ENCODE measurements around the gene RITA1. TPM values are rescaled to one million over a fixed set of nuclear protein-coding genes. Genes with fewer than 3 reads are reported as not detected.

Gene RITA1
- total RNA-seq, 3 donors from 2014 or later: 13.0 to 17.0 (median 14.9) TPM

DNA sequence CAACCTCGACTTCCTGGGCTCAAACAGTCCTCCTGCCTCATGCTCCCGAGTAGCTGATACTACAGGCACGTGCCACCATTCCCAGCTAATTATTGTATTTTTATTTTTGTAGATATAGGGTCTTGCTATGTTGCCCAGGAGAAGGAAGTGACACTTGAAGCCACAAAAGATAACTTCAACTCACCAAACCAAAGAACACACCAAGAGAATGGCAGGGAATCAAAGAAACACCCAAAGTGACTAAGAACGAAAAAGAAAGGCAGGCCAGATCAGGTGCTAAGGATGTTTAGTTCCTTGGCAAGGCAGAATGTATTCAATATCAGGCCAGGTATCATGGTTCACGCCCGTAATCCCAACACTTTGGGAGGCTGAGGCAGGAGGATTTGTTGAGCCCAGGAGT lies 25.6 kb downstream of the RITA1 start:
- TF ChIP-seq, protein P1, sequence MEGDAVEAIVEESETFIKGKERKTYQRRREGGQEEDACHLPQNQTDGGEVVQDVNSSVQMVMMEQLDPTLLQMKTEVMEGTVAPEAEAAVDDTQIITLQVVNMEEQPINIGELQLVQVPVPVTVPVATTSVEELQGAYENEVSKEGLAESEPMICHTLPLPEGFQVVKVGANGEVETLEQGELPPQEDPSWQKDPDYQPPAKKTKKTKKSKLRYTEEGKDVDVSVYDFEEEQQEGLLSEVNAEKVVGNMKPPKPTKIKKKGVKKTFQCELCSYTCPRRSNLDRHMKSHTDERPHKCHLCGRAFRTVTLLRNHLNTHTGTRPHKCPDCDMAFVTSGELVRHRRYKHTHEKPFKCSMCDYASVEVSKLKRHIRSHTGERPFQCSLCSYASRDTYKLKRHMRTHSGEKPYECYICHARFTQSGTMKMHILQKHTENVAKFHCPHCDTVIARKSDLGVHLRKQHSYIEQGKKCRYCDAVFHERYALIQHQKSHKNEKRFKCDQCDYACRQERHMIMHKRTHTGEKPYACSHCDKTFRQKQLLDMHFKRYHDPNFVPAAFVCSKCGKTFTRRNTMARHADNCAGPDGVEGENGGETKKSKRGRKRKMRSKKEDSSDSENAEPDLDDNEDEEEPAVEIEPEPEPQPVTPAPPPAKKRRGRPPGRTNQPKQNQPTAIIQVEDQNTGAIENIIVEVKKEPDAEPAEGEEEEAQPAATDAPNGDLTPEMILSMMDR (IDR thresholded peaks at IDR 0.05): no peak
- H3K4me1 ChIP-seq (ENCODE audit: low read depth): peaks cover 10% of the 10 kb centered on the region
- no peak for DNase-seq
- intact Hi-C loops (cut with DNase I, micrococcal nuclease): no loop called here
- no peak overlapping the region for H3K4me3 ChIP-seq
- no peak for ATAC-seq
- H3K9me3 ChIP-seq: no peaks in the 10 kb centered on the region
- H3K36me3 ChIP-seq (ENCODE audit: low read depth): no peaks in the 10 kb centered on the region

DNA sequence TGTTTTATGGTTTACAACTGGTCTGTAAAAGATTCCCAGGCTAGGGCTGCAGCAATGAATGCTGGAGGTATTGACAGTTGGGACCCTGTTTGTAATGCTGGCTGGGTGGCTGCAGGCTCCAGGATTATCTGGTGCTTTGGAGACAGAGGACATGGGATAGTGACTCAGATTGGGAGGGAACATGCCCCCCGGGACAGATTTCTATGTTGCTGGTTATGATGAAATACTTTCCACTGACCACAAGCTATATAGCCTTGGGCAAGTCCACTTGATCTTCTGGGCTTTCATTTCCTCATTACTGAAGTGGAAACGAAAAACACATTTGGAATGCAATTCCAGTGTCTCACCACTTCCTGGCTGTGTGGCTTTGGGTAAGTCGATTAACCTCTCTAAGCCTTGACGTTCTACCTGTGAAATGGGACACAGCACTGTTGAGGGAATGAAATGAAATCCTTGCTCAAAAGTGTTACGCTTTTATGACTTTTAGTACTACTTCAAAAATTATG lies 29.4 kb downstream of the RITA1 start:
- DNase-seq (peak in 2 of 3 donors; percentile 53 to 55), ATAC-seq (peak; percentile 91)
- Histone ChIP-seq H3K9me3 (no peaks in the 10 kb centered on the region), H3K4me1 (ENCODE audit: low read depth) (peaks cover 6% of the 10 kb centered on the region), H3K4me3 (no peak overlapping the region), H3K36me3 (ENCODE audit: low read depth) (no peaks in the 10 kb centered on the region)
- TF ChIP-seq, protein P1 (IDR thresholded peaks at IDR 0.05): no peak
- intact Hi-C loops (cut with DNase I, micrococcal nuclease): no loop called here

GRCh38 chr12:113216027-113216426 lies 30.5 kb downstream of the RITA1 start:
- DNase-seq: no peak
- intact Hi-C loops (cut with DNase I, micrococcal nuclease): no loop called here
- H3K36me3 ChIP-seq (ENCODE audit: low read depth): peaks cover 3% of the 10 kb centered on the region
- ATAC-seq: no peak
- peaks cover 9% of the 10 kb centered on the region for H3K4me1 ChIP-seq (ENCODE audit: low read depth)
- H3K9me3 ChIP-seq: no peaks in the 10 kb centered on the region
- no peak overlapping the region for H3K4me3 ChIP-seq
- TF ChIP-seq, protein P1 (IDR thresholded peaks at IDR 0.05): no peak

DNA sequence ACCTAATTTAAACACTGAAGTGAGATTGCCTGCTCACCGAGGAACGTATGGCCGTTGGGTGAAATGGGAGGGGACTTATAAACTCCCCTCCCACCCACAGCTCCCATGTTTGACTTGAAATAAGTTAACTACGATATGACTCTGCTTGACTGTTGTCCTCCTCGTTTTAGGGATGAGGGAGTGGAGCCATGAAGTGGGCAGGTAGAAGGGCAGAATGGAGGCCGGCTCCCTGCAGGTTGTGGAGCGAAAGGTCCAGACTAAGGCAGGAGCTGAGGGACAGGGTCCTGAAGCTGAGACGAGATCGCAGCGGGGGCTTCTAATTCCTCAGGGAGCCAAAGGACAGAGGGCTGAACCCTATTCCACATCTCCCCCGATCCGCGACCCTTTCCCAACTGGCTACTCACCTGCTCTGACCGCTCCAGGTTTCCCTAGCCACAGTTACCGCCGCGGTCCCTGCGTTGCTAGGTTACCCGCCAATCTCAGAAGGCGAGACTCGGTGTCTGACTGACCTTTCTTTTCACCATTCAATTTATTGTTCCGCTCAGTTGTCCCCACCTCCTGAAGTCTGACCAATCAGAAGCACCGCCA lies 35.2 kb downstream of the RITA1 start:
- peak overlapping the region; percentile 85 for H3K4me3 ChIP-seq
- H3K4me1 ChIP-seq (ENCODE audit: low read depth): peaks cover 35% of the 10 kb centered on the region
- H3K9me3 ChIP-seq: no peaks in the 10 kb centered on the region
- TF ChIP-seq, protein P1 (IDR thresholded peaks at IDR 0.05): no peak
- ATAC-seq (no peak), DNase-seq (no peak)
- intact Hi-C loops (cut with DNase I, micrococcal nuclease): no loop called here
- peaks cover 5% of the 10 kb centered on the region for H3K36me3 ChIP-seq (ENCODE audit: low read depth)

GRCh38 chr12:113221181-113221996 lies 35.9 kb downstream of the RITA1 start, which contains the start of gene TPCN1:
TSS of gene TPCN1 (plus strand) at chr12:113221464. CDS start at chr12:113226853, 5,389 bp downstream.
- TF ChIP-seq, protein P1 (IDR thresholded peaks at IDR 0.05): no peak
- no peaks in the 10 kb centered on the region for H3K9me3 ChIP-seq
- DNase-seq: peak; percentile 99 to 100 (median 99)
- H3K4me3 ChIP-seq: peak within 1 kb of the TSS; percentile 85
- peaks cover 35% of the 10 kb centered on the region for H3K4me1 ChIP-seq (ENCODE audit: low read depth)
- peaks cover 5% of the 10 kb centered on the region for H3K36me3 ChIP-seq (ENCODE audit: low read depth)
- peak; percentile 91 for ATAC-seq
- intact Hi-C loops (cut with DNase I, micrococcal nuclease): no loop called here
